B cell (primary cell): ENCODE measurements around the gene MCM3AP.

Experiments
- EZH2 ChIP-seq: IDR thresholded peaks from 2 replicates; pipeline ENCODE4 v1.6.1; 2012; ENCODE audit warnings: borderline replicate concordance, low read depth, mild to moderate bottlenecking, moderate library complexity, low read length; ENCODE audit not compliant: insufficient read depth, poor library complexity, severe bottlenecking
- TF ChIP-seq, protein P1 (sequence below): fragments of 200-600 bp; IDR thresholded peaks from one replicate; pipeline ENCODE4 v1.8.0; 2022; ENCODE audit warnings: antibody characterized with exemption, mild to moderate bottlenecking

DNA sequence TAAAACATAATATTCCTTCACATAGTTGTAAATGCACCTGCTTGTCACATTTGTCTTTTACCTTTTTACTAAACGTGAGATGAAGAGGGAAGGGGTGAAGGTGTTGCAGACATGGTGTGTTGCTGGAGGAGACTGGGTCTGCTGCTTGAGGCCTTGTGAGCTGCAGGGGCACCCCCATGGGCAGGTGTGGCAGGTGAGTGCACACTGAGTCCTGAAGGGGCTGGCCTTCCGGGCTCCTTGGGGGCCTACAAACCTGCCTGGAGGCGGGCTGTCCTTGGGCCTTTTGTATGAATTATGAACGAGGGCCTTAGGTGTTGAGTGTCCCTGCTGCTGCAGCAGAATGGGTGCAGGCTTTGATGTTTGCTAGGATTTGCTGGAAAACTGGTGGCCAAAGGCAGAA lies 42.3 kb upstream of the MCM3AP start:
- TF ChIP-seq, protein P1, sequence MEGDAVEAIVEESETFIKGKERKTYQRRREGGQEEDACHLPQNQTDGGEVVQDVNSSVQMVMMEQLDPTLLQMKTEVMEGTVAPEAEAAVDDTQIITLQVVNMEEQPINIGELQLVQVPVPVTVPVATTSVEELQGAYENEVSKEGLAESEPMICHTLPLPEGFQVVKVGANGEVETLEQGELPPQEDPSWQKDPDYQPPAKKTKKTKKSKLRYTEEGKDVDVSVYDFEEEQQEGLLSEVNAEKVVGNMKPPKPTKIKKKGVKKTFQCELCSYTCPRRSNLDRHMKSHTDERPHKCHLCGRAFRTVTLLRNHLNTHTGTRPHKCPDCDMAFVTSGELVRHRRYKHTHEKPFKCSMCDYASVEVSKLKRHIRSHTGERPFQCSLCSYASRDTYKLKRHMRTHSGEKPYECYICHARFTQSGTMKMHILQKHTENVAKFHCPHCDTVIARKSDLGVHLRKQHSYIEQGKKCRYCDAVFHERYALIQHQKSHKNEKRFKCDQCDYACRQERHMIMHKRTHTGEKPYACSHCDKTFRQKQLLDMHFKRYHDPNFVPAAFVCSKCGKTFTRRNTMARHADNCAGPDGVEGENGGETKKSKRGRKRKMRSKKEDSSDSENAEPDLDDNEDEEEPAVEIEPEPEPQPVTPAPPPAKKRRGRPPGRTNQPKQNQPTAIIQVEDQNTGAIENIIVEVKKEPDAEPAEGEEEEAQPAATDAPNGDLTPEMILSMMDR: no peak
- no peak for TF ChIP-seq EZH2
